SU-DHL-6 (cell line): ENCODE data around the gene NGF.

Experiments used
- H2AFZ ChIP-seq: fragments of 200-600 bp; sonication (generic); 2 replicates; pipeline ENCODE4 v1.6.1; 2014; ENCODE audit warnings: low read depth, mild to moderate bottlenecking, moderate library complexity, mixed read lengths, antibody characterized with exemption, low read length; ENCODE audit not compliant: severe bottlenecking
- H3F3A ChIP-seq: fragments of 200-600 bp; shearing (Covaris generic); 2 replicates; pipeline ENCODE4 v1.6.0; 2016; ENCODE audit warnings: antibody characterized with exemption, mild to moderate bottlenecking; ENCODE audit not compliant: insufficient read depth
- H3K27ac ChIP-seq: fragments of 200-600 bp; sonication (generic); 2 replicates; pipeline ENCODE4 v1.5.1; 2016; ENCODE audit warnings: low read depth, mild to moderate bottlenecking, low read length, moderate library complexity, mixed read lengths
- H3K27me3 ChIP-seq: fragments of 200-600 bp; sonication (generic), shearing (Covaris generic); 2 replicates; pipeline ENCODE4 v1.6.0; 2014; ENCODE audit warnings: mild to moderate bottlenecking, low read length
- H3K36me3 ChIP-seq: fragments of 200-600 bp; sonication (generic); 2 replicates; pipeline ENCODE4 v1.6.1; 2014; ENCODE audit warnings: mild to moderate bottlenecking, low read length, mixed read lengths
- H3K4me2 ChIP-seq: fragments of 300-600, 200-600 bp; shearing (Covaris generic), sonication (generic); 2 replicates; pipeline ENCODE4 v1.6.0; 2014; ENCODE audit warnings: low read length, low read depth, mild to moderate bottlenecking; ENCODE audit not compliant: poor library complexity, severe bottlenecking
- H3K4me3 ChIP-seq: fragments of 200-600 bp; sonication (generic); 2 replicates; pipeline ENCODE4 v1.5.1; 2014; ENCODE audit warnings: antibody characterized with exemption, low read length, mild to moderate bottlenecking, mixed read lengths; ENCODE audit not compliant: insufficient read depth, poor library complexity, severe bottlenecking
- H3K79me2 ChIP-seq: fragments of 200-600 bp; sonication (generic); 2 replicates; pipeline ENCODE4 v1.6.1; 2014; ENCODE audit warnings: mild to moderate bottlenecking, low read length, moderate library complexity; ENCODE audit not compliant: insufficient read depth
- H3K9ac ChIP-seq: fragments of 200-600 bp; sonication (generic); 2 replicates; pipeline ENCODE4 v1.7.0; 2014; ENCODE audit warnings: mild to moderate bottlenecking, low read length
- H3K9me2 ChIP-seq: fragments of 200-600 bp; sonication (generic); replicated peaks from 2 replicates; pipeline ENCODE4 v1.6.1; 2014; ENCODE audit warnings: low read length; ENCODE audit not compliant: insufficient read depth
- H3K9me3 ChIP-seq: fragments of 200-600 bp; sonication (generic); 2 replicates; pipeline ENCODE4 v1.6.1; 2014; ENCODE audit warnings: low read length, mixed read lengths; ENCODE audit not compliant: insufficient read depth
- H4K20me1 ChIP-seq: fragments of 200-600 bp; sonication (generic); 2 replicates; pipeline ENCODE4 v1.6.1; 2014; ENCODE audit warnings: low read depth, mild to moderate bottlenecking, antibody characterized with exemption, low read length, moderate library complexity, mixed read lengths
- EZH2phosphoT487 ChIP-seq: fragments of 200-600 bp; sonication (generic), shearing (Covaris generic); conservative IDR thresholded peaks from 2 replicates; pipeline ENCODE4 v1.6.1; 2018; ENCODE audit warnings: mild to moderate bottlenecking, antibody characterized with exemption, low read length, moderate library complexity, mixed read lengths
- TF ChIP-seq, protein P1 (sequence below): fragments of 200-600 bp; sonication (generic); IDR thresholded peaks from one replicate; pipeline ENCODE4 v1.5.1; 2017; ENCODE audit warnings: antibody characterized with exemption, mild to moderate bottlenecking, low read length, moderate library complexity; ENCODE audit not compliant: insufficient read depth, poor library complexity, severe bottlenecking

Gene NGF

DNA sequence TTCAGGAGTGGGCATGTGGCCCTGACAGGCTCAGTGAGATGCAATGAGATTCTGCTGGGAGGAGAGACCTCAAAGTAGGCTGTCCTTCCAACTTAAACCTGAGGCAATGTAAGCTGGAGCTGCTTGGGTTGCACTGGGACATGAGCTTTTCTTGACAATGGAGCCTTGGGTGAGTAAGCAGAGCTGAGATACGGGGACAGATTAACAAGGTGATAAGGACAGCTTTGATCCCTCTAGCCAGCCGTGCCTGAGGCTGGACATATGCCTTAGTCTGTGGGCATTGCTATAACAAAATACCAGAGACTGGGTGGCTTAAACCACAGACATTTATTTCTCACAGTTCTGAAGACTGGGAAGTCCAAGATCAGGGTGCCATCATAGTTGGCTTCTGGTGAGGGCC is 18.3 kb upstream of the NGF start:
- no peaks in the 10 kb centered on the region for H3K79me2 ChIP-seq
- no peak overlapping the region for H3K9ac ChIP-seq
- H3F3A ChIP-seq = no peaks in the 10 kb centered on the region
- no peaks in the 10 kb centered on the region for H4K20me1 ChIP-seq
- H3K27ac ChIP-seq = no peak overlapping the region
- H2AFZ ChIP-seq = no peak overlapping the region
- no peaks in the 10 kb centered on the region for H3K27me3 ChIP-seq
- TF ChIP-seq, protein P1, sequence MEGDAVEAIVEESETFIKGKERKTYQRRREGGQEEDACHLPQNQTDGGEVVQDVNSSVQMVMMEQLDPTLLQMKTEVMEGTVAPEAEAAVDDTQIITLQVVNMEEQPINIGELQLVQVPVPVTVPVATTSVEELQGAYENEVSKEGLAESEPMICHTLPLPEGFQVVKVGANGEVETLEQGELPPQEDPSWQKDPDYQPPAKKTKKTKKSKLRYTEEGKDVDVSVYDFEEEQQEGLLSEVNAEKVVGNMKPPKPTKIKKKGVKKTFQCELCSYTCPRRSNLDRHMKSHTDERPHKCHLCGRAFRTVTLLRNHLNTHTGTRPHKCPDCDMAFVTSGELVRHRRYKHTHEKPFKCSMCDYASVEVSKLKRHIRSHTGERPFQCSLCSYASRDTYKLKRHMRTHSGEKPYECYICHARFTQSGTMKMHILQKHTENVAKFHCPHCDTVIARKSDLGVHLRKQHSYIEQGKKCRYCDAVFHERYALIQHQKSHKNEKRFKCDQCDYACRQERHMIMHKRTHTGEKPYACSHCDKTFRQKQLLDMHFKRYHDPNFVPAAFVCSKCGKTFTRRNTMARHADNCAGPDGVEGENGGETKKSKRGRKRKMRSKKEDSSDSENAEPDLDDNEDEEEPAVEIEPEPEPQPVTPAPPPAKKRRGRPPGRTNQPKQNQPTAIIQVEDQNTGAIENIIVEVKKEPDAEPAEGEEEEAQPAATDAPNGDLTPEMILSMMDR = no peak
- no peak for TF ChIP-seq EZH2phosphoT487
- H3K4me3 ChIP-seq = no peak overlapping the region
- no peaks in the 10 kb centered on the region for H3K9me2 ChIP-seq
- no peaks in the 10 kb centered on the region for H3K9me3 ChIP-seq
- H3K4me2 ChIP-seq = no peak overlapping the region
- no peaks in the 10 kb centered on the region for H3K36me3 ChIP-seq

DNA sequence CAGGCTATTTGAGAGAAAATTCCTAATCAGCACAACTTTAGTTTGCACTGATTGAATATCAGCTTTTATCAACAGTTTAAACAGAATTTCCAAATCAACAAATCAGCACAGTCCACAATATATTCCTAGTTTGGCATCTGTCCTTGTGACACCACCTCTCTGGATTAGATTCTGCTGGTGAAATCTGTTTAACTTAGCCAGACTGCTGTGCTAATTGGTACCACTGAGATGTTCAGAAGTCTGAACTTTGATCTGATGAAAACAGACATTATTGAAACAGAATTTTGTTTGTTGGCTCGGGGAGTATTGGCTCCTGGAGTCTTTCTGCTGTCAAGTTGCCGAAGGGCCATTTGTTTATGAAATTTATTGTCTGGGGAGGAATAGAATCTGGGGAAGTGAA is 17.0 kb upstream of the NGF start:
- Histone ChIP-seq H3F3A (no peaks in the 10 kb centered on the region), H3K27me3 (no peaks in the 10 kb centered on the region), H3K4me3 (no peak overlapping the region), H3K27ac (no peak overlapping the region), H3K9me3 (no peaks in the 10 kb centered on the region), H3K9me2 (no peaks in the 10 kb centered on the region), H3K9ac (no peak overlapping the region), H4K20me1 (no peaks in the 10 kb centered on the region), H3K79me2 (no peaks in the 10 kb centered on the region), H2AFZ (no peak overlapping the region), H3K36me3 (no peaks in the 10 kb centered on the region), H3K4me2 (no peak overlapping the region)
- TF ChIP-seq EZH2phosphoT487 = no peak

DNA sequence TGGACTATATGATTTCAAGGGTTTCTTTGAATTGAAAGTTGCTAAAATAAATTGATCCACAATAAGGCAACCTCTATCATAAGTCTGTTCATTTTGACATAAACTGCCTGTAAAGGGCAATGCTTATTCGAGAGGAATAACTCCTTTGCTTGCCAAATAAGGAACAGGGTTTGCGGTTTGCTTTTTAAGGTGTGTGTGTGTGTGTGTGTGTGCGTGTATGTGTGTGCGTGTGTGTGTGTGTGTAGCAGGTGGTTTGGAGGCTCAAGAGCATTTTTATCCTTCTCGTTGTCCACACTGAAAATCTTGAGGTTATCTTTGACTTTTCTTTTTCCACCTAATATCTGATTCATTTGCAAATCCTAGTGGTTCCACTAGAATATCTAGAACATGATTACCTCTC is 13.1 kb upstream of the NGF start:
- H3K27me3 ChIP-seq = no peaks in the 10 kb centered on the region
- no peak overlapping the region for H3K4me2 ChIP-seq
- H3F3A ChIP-seq = no peaks in the 10 kb centered on the region

DNA sequence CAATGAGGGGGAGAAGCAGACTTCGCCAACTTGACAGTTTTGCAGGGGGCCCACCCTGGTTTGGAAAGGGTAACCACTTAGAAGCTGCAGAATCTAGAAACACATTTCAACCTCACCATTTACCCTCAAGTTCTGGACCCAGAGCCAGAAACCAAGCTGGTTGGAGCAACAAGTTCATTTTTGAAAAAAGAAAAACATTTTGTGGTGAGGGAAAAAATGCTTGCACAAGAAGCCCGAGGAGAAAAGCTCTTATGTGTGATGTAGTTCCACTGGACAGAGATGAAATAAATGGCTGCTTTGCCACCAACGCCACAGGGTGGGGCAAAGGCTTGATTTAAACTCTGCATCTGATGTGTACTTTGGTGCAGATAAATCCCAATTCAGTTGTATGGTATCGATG is 10.6 kb upstream of the NGF start:
- no peak overlapping the region for H3K4me3 ChIP-seq

More for the DNA sequence above, 13.1 kb upstream of the NGF start:
- no peak overlapping the region for H3K27ac ChIP-seq
- TF ChIP-seq, protein P1 = no peak
- no peak for TF ChIP-seq EZH2phosphoT487
- H3K4me3 ChIP-seq = no peak overlapping the region
- no peak overlapping the region for H2AFZ ChIP-seq
- H3K36me3 ChIP-seq = no peaks in the 10 kb centered on the region
- no peaks in the 10 kb centered on the region for H4K20me1 ChIP-seq
- no peaks in the 10 kb centered on the region for H3K79me2 ChIP-seq
- no peak overlapping the region for H3K9ac ChIP-seq
- no peaks in the 10 kb centered on the region for H3K9me3 ChIP-seq
- H3K9me2 ChIP-seq = no peaks in the 10 kb centered on the region

More for the DNA sequence above, 10.6 kb upstream of the NGF start:
- H3K79me2 ChIP-seq = no peaks in the 10 kb centered on the region
- TF ChIP-seq, protein P1 = no peak
- TF ChIP-seq EZH2phosphoT487 = no peak
- no peak overlapping the region for H3K27ac ChIP-seq
- H3K9ac ChIP-seq = no peak overlapping the region
- H3F3A ChIP-seq = no peaks in the 10 kb centered on the region
- no peak overlapping the region for H3K4me2 ChIP-seq
- no peaks in the 10 kb centered on the region for H3K9me3 ChIP-seq
- no peak overlapping the region for H2AFZ ChIP-seq
- no peaks in the 10 kb centered on the region for H3K9me2 ChIP-seq
- no peaks in the 10 kb centered on the region for H3K27me3 ChIP-seq
- no peaks in the 10 kb centered on the region for H3K36me3 ChIP-seq
- no peaks in the 10 kb centered on the region for H4K20me1 ChIP-seq
